ENCODE data around the gene NMBR.
"Not testable (repeated sequence)": the region's sequence is repeated elsewhere in the genome, so short reads cannot be mapped to it uniquely, and the experiment has no call there.

The NMBR gene

GRCh38 chr6:142146828-142147662, at the start of gene NMBR, which contains the start of gene VTA1:
TSS of gene NMBR (minus strand) at chr6:142147122. CDS start at chr6:142088658, 58,464 bp downstream.
TSS of gene VTA1 (plus strand) at chr6:142147263. CDS start at chr6:142147288, 25 bp downstream.
- DNase-seq, result peak; percentile 90

GRCh38 chr6:142195862-142196541, 49.1 kb upstream of the NMBR start:
- DNase-seq, result no peak

- no peak for DNase-seq
Observed at GRCh38 chr6:142193621-142194020, 46.7 kb upstream of the NMBR start.

GRCh38 chr6:142192343-142192742, 45.4 kb upstream of the NMBR start:
- DNase-seq, result no peak

GRCh38 chr6:142189057-142189456, 42.1 kb upstream of the NMBR start:
- no peak for DNase-seq

- DNase-seq, result not testable (repeated sequence)
Observed at GRCh38 chr6:142188341-142188740, 41.4 kb upstream of the NMBR start.

- no peak for DNase-seq
Observed at GRCh38 chr6:142187209-142187608, 40.3 kb upstream of the NMBR start.

- no peak for DNase-seq
Observed at GRCh38 chr6:142185641-142186040, 38.7 kb upstream of the NMBR start.

- no peak for DNase-seq
Observed at GRCh38 chr6:142184307-142184706, 37.4 kb upstream of the NMBR start.

GRCh38 chr6:142183351-142183750, 36.4 kb upstream of the NMBR start:
- DNase-seq, result no peak

GRCh38 chr6:142182004-142182403, 35.1 kb upstream of the NMBR start:
- no peak for DNase-seq

- DNase-seq, result no peak
Observed at GRCh38 chr6:142178129-142178528, 31.2 kb upstream of the NMBR start.

GRCh38 chr6:142174703-142175102, 27.8 kb upstream of the NMBR start:
- DNase-seq, result no peak

- DNase-seq, result no peak
Observed at GRCh38 chr6:142173980-142174379, 27.1 kb upstream of the NMBR start.

- DNase-seq, result no peak
Observed at GRCh38 chr6:142172758-142173157, 25.8 kb upstream of the NMBR start.

- DNase-seq, result no peak
Observed at GRCh38 chr6:142171351-142171750, 24.4 kb upstream of the NMBR start.

- no peak for DNase-seq
Observed at GRCh38 chr6:142167486-142167885, 20.6 kb upstream of the NMBR start.

GRCh38 chr6:142167071-142167470, 20.1 kb upstream of the NMBR start:
- no peak for DNase-seq

GRCh38 chr6:142165227-142165626, 18.3 kb upstream of the NMBR start:
- no peak for DNase-seq

- DNase-seq, result no peak
Observed at GRCh38 chr6:142162780-142163179, 15.9 kb upstream of the NMBR start.

GRCh38 chr6:142156758-142157068, 9.8 kb upstream of the NMBR start:
- DNase-seq, result not testable (repeated sequence)

GRCh38 chr6:142155895-142156757, 9.2 kb upstream of the NMBR start:
- no peak for DNase-seq

GRCh38 chr6:142155091-142155490, 8.2 kb upstream of the NMBR start:
- DNase-seq, result no peak

All from NCI-H510A (cell line).